Astrocyte (in vitro differentiated cells and primary cell): ENCODE measurements around the gene MEG3. TPM values are rescaled to one million over a fixed set of nuclear protein-coding genes. Genes with fewer than 3 reads are reported as not detected.

Source experiments
- DNase-seq: peaks from one replicate; pipeline ENCODE4 v3.0.0-alpha.2; 2010; ENCODE audit warnings: low read depth
- FAIRE-seq: peaks from 2 replicates; lab custom pipeline; 2011; peaks lifted over from hg19 to GRCh38; lab: Jason Lieb, UNC
- H2AFZ ChIP-seq: 2 replicates; pipeline ENCODE4 v1.6.0; 2012; ENCODE audit warnings: low read depth, low read length, inconsistent platforms
- H3K27ac ChIP-seq: 2 replicates; pipeline ENCODE4 v1.5.1; 2011; ENCODE audit warnings: low read depth, low read length, inconsistent platforms
- H3K27me3 ChIP-seq: 2 replicates; pipeline ENCODE4 v1.6.0; 2011; ENCODE audit warnings: low read length, inconsistent platforms; ENCODE audit not compliant: insufficient read depth
- H3K36me3 ChIP-seq: 2 replicates; pipeline ENCODE4 v1.5.1; 2011; ENCODE audit warnings: low read length, inconsistent platforms; ENCODE audit not compliant: insufficient read depth
- H3K4me1 ChIP-seq: 2 replicates; pipeline ENCODE4 v1.5.1; 2011; ENCODE audit warnings: low read length, inconsistent platforms; ENCODE audit not compliant: insufficient read depth
- H3K4me2 ChIP-seq: 2 replicates; pipeline ENCODE4 v1.6.0; 2012; ENCODE audit warnings: low read length, inconsistent platforms
- H3K4me3 ChIP-seq: 2 replicates; pipeline ENCODE4 v1.5.1; 2011; ENCODE audit warnings: low read depth, mild to moderate bottlenecking, low read length, inconsistent platforms; ENCODE audit not compliant: insufficient read depth
- H3K79me2 ChIP-seq: 2 replicates; pipeline ENCODE4 v1.6.0; 2012; ENCODE audit warnings: mild to moderate bottlenecking, low read length, inconsistent platforms; ENCODE audit not compliant: insufficient read depth
- H3K9ac ChIP-seq: 2 replicates; pipeline ENCODE4 v1.6.0; 2012; ENCODE audit warnings: mild to moderate bottlenecking, low read length, inconsistent platforms
- H3K9me3 ChIP-seq: 2 replicates; pipeline ENCODE4 v1.5.1; 2012; ENCODE audit warnings: low read depth, mild to moderate bottlenecking, low read length, inconsistent platforms; ENCODE audit not compliant: insufficient read depth
- H4K20me1 ChIP-seq: 2 replicates; pipeline ENCODE4 v1.6.0; 2012; ENCODE audit warnings: low read length, inconsistent platforms; ENCODE audit not compliant: insufficient read depth
- H3K27ac Mint-ChIP-seq: one replicate; pipeline ENCODE4 v1.8.0; 2021; ENCODE audit warnings: mild to moderate bottlenecking, mixed read lengths; ENCODE audit not compliant: unreplicated experiment
- H3K27me3 Mint-ChIP-seq: one replicate; pipeline ENCODE4 v1.8.0; 2021; ENCODE audit warnings: low read depth, mixed read lengths; ENCODE audit not compliant: unreplicated experiment
- H3K36me3 Mint-ChIP-seq: one replicate; pipeline ENCODE4 v1.8.0; 2021; ENCODE audit warnings: low read depth, mixed read lengths; ENCODE audit not compliant: unreplicated experiment
- H3K4me1 Mint-ChIP-seq: one replicate; pipeline ENCODE4 v1.8.0; 2021; ENCODE audit warnings: low read depth, mixed read lengths; ENCODE audit not compliant: unreplicated experiment
- H3K4me3 Mint-ChIP-seq: one replicate; pipeline ENCODE4 v1.8.0; 2021; ENCODE audit warnings: mild to moderate bottlenecking, moderate library complexity, mixed read lengths; ENCODE audit not compliant: unreplicated experiment
- H3K9me3 Mint-ChIP-seq: one replicate; pipeline ENCODE4 v1.8.0; 2021; ENCODE audit warnings: mild to moderate bottlenecking, mixed read lengths; ENCODE audit not compliant: unreplicated experiment
- CTCF ChIP-seq: IDR thresholded peaks from 2 replicates; pipeline ENCODE4 v1.5.1; 2011; ENCODE audit warnings: low read depth, mild to moderate bottlenecking, inconsistent platforms, low read length, moderate library complexity; ENCODE audit not compliant: insufficient read depth
- EZH2 ChIP-seq: IDR thresholded peaks from 2 replicates; pipeline ENCODE4 v1.6.1; 2012; ENCODE audit warnings: mild to moderate bottlenecking, low read length, inconsistent platforms; ENCODE audit not compliant: insufficient read depth
- total RNA-seq: library from RNA; stranded (reverse); gene quantifications from 2 replicates; pipeline ENCODE4 v1.2.1, GENCODE V29; 2021

Gene MEG3
- total RNA-seq, 1 donor from 2014 or later, result not detected

- H3K27me3 Mint-ChIP-seq, result peaks cover 22% of the 10 kb centered on the region
- Histone ChIP-seq H2AFZ (no peak overlapping the region), H3K27ac (peak overlapping the region; percentile 64), H3K4me3 (no peak overlapping the region), H3K79me2 (peaks cover 76% of the 10 kb centered on the region), H3K4me2 (peak overlapping the region; percentile 70), H3K9me3 (no peaks in the 10 kb centered on the region), H3K36me3 (peaks cover 20% of the 10 kb centered on the region), H3K9ac (peak overlapping the region; percentile 42), H3K4me1 (peaks cover 42% of the 10 kb centered on the region), H3K27me3 (no peaks in the 10 kb centered on the region), H4K20me1 (peaks cover 97% of the 10 kb centered on the region)
- TF ChIP-seq CTCF, result no peak
- no peak for TF ChIP-seq EZH2
- H3K4me3 Mint-ChIP-seq, result no peak overlapping the region
- H3K36me3 Mint-ChIP-seq, result no peaks in the 10 kb centered on the region
- H3K9me3 Mint-ChIP-seq, result no peaks in the 10 kb centered on the region
- peaks cover 26% of the 10 kb centered on the region for H3K4me1 Mint-ChIP-seq
- FAIRE-seq (no peak), DNase-seq (no peak)
- H3K27ac Mint-ChIP-seq, result peak overlapping the region; percentile 79
Measured at GRCh38 chr14:100841761-100842403, 16.0 kb downstream of the MEG3 start.

GRCh38 chr14:100842799-100843198, 16.9 kb downstream of the MEG3 start:
- DNase-seq (peak; percentile 98), FAIRE-seq (peak; percentile 99)
- H3K9me3 ChIP-seq, result no peaks in the 10 kb centered on the region
- no peak overlapping the region for H2AFZ ChIP-seq
- H4K20me1 ChIP-seq, result peaks cover 97% of the 10 kb centered on the region
- Mint-ChIP-seq H3K27me3 (peaks cover 20% of the 10 kb centered on the region), H3K27ac (peak overlapping the region; percentile 79), H3K36me3 (no peaks in the 10 kb centered on the region), H3K4me3 (no peak overlapping the region), H3K9me3 (no peaks in the 10 kb centered on the region), H3K4me1 (peaks cover 26% of the 10 kb centered on the region)
- TF ChIP-seq CTCF (no peak), EZH2 (no peak)
- H3K4me2 ChIP-seq, result peak overlapping the region; percentile 70
- H3K4me1 ChIP-seq, result peaks cover 42% of the 10 kb centered on the region
- H3K9ac ChIP-seq, result peak overlapping the region; percentile 65
- no peak overlapping the region for H3K4me3 ChIP-seq
- peak overlapping the region; percentile 64 for H3K27ac ChIP-seq
- H3K27me3 ChIP-seq, result no peaks in the 10 kb centered on the region
- H3K36me3 ChIP-seq, result peaks cover 23% of the 10 kb centered on the region
- peaks cover 78% of the 10 kb centered on the region for H3K79me2 ChIP-seq

GRCh38 chr14:100844082-100844408, 18.1 kb downstream of the MEG3 start:
- peaks cover 34% of the 10 kb centered on the region for H3K4me1 ChIP-seq
- H3K27ac ChIP-seq, result no peak overlapping the region
- H3K79me2 ChIP-seq, result peaks cover 76% of the 10 kb centered on the region

More at GRCh38 chr14:100844082-100844408, 18.1 kb downstream of the MEG3 start:
- Mint-ChIP-seq H3K36me3 (no peaks in the 10 kb centered on the region), H3K27ac (no peak overlapping the region), H3K4me3 (no peak overlapping the region), H3K27me3 (peaks cover 9% of the 10 kb centered on the region), H3K9me3 (no peaks in the 10 kb centered on the region), H3K4me1 (peaks cover 24% of the 10 kb centered on the region)
- FAIRE-seq (no peak), DNase-seq (no peak)
- Histone ChIP-seq H4K20me1 (peaks cover 97% of the 10 kb centered on the region), H3K4me2 (no peak overlapping the region), H3K9ac (no peak overlapping the region), H3K9me3 (no peaks in the 10 kb centered on the region), H2AFZ (no peak overlapping the region), H3K36me3 (peaks cover 20% of the 10 kb centered on the region), H3K27me3 (no peaks in the 10 kb centered on the region), H3K4me3 (no peak overlapping the region)
- TF ChIP-seq CTCF (no peak), EZH2 (no peak)
